SK-N-SH (cell line): ENCODE results near the gene EFCAB11. TPM values are rescaled to one million over a fixed set of nuclear protein-coding genes. Genes with fewer than 3 reads are reported as not detected.

Experiments
- CTCF ChIA-PET: fragments of 300-600, 350-600 bp; formaldehyde crosslinking; extraction: SDS; loops from one replicate; lab custom pipeline; 2021; lab: Yijun Ruan, JAX
- POLR2A ChIA-PET: fragments of 350-600 bp; sonication (Branson Sonifier 250); formaldehyde crosslinking; extraction: SDS; loops from one replicate; lab custom pipeline; 2020; ENCODE audit warnings: antibody characterized with exemption, inconsistent platforms; lab: Yijun Ruan, JAX
- DNase-seq: peaks from one replicate; pipeline ENCODE4 v3.0.0; 2012
- H2AFZ ChIP-seq: fragments of 200-600 bp; sonication (generic); 2 replicates; pipeline ENCODE4 v1.8.1; 2016; ENCODE audit warnings: antibody characterized with exemption, mild to moderate bottlenecking, low read depth
- H3F3A ChIP-seq: fragments of 200-600 bp; sonication (generic); replicated peaks from 2 replicates; pipeline ENCODE3; 2016; ENCODE audit warnings: antibody characterized with exemption, mild to moderate bottlenecking; ENCODE audit not compliant: insufficient read depth
- H3K27ac ChIP-seq, 2 experiments: fragments of 200-500 bp in 1 of 2; fragments of 200-600 bp in 1 of 2; sonication (Bioruptor generic) in 1 of 2; sonication (generic), shearing (Covaris generic) in 1 of 2; 2 replicates each; pipeline versions ENCODE4 v1.5.1 to v1.6.1; 2014 to 2016; ENCODE audit warnings: low read depth in 2 of 2, inconsistent platforms in 1 of 2, low read length in 1 of 2, mild to moderate bottlenecking in 1 of 2, mixed read lengths in 1 of 2
- H3K27me3 ChIP-seq: fragments of 200-600 bp; sonication (generic), shearing (Covaris generic); 2 replicates; pipeline ENCODE4 v1.6.1; 2016; ENCODE audit warnings: mixed run types; ENCODE audit not compliant: insufficient read depth
- H3K36me3 ChIP-seq, 2 experiments: fragments of 200-500 bp in 1 of 2; fragments of 200-600 bp in 1 of 2; sonication (Bioruptor generic) in 1 of 2; sonication (generic) in 1 of 2; replicated peaks in 1 of 2; 2 replicates each; pipeline versions ENCODE3 to v1.5.1; 2014 to 2016; ENCODE audit warnings: low read length in 1 of 2, mild to moderate bottlenecking in 1 of 2; ENCODE audit not compliant: insufficient read depth in 2 of 2, control insufficient read depth in 1 of 2
- H3K4me1 ChIP-seq, 2 experiments: fragments of 200-500 bp in 1 of 2; fragments of 200-600 bp in 1 of 2; sonication (Bioruptor generic) in 1 of 2; sonication (generic), shearing (Covaris generic) in 1 of 2; 2 replicates each; pipeline versions ENCODE4 v1.5.1 to v1.6.1; 2014 to 2016; ENCODE audit warnings: low read depth in 1 of 2, low read length in 1 of 2, mixed run types in 1 of 2; ENCODE audit not compliant: insufficient read depth in 2 of 2, control insufficient read depth in 1 of 2
- H3K4me2 ChIP-seq: fragments of 200-600 bp; sonication (generic), shearing (Covaris generic); 2 replicates; pipeline ENCODE4 v1.6.1; 2017; ENCODE audit warnings: mixed run types
- H3K4me3 ChIP-seq, 2 experiments: fragments of 200-500 bp in 1 of 2; fragments of 200-600 bp in 1 of 2; sonication (Bioruptor generic) in 1 of 2; sonication (generic), shearing (Covaris generic) in 1 of 2; 2 replicates each; pipeline versions ENCODE4 v1.5.1 to v1.8.1; 2014 to 2016; ENCODE audit warnings: low read depth in 2 of 2, inconsistent platforms in 1 of 2, low read length in 1 of 2, mild to moderate bottlenecking in 1 of 2, mixed read lengths in 1 of 2, moderate library complexity in 1 of 2
- H3K79me2 ChIP-seq: fragments of 200-600 bp; sonication (generic); 2 replicates; pipeline ENCODE4 v1.8.1; 2017; ENCODE audit warnings: mild to moderate bottlenecking; ENCODE audit not compliant: insufficient read depth
- H3K9ac ChIP-seq: fragments of 200-600 bp; sonication (generic); 2 replicates; pipeline ENCODE4 v1.6.1; 2017; ENCODE audit warnings: mixed run types
- H3K9me2 ChIP-seq: fragments of 200-600 bp; sonication (generic); 2 replicates; pipeline ENCODE4 v1.6.1; 2017; ENCODE audit warnings: mixed run types
- H3K9me3 ChIP-seq: fragments of 200-600 bp; sonication (generic); 2 replicates; pipeline ENCODE4 v1.6.1; 2017; ENCODE audit warnings: mixed run types, mild to moderate bottlenecking, moderate library complexity
- H4K20me1 ChIP-seq: fragments of 200-600 bp; sonication (generic); 2 replicates; pipeline ENCODE4 v1.6.1; 2017; ENCODE audit warnings: mild to moderate bottlenecking, mixed run types; ENCODE audit not compliant: insufficient read depth
- CHD2 ChIP-seq: fragments of 150-350 bp; IDR thresholded peaks from 2 replicates; pipeline ENCODE4 v1.6.1; 2018; ENCODE audit warnings: low read length; ENCODE audit not compliant: partially characterized antibody
- CTCF ChIP-seq: fragments of 200-600 bp; sonication (generic); IDR thresholded peaks from 2 replicates; pipeline ENCODE4 v1.6.1; 2017; ENCODE audit warnings: antibody characterized with exemption, mild to moderate bottlenecking, moderate library complexity
- FOSL2 ChIP-seq: IDR thresholded peaks from 2 replicates; pipeline ENCODE4 v1.4.0; 2012; ENCODE audit warnings: low read depth, mild to moderate bottlenecking, moderate library complexity, borderline replicate concordance
- FOXM1 ChIP-seq: IDR thresholded peaks from 2 replicates; pipeline ENCODE4 v1.4.0; 2012; ENCODE audit warnings: low read depth, mild to moderate bottlenecking
- REST ChIP-seq: IDR thresholded peaks from 2 replicates; pipeline ENCODE4 v1.6.1; 2012; ENCODE audit warnings: mild to moderate bottlenecking, low read depth, low read length, moderate library complexity
- YY1 ChIP-seq: IDR thresholded peaks from 2 replicates; pipeline ENCODE4 v1.4.0; 2012; ENCODE audit warnings: low read depth, mild to moderate bottlenecking
- ZBTB33 ChIP-seq: IDR thresholded peaks from 2 replicates; pipeline ENCODE4 v1.4.0; 2012; ENCODE audit warnings: low read depth, borderline replicate concordance
- WGBS: methylation state at CpG from one replicate; pipeline ENCODE4 v1.1.6; 2017; ENCODE audit warnings: low lambda C conversion rate; 5-methylcytosine and 5-hydroxymethylcytosine counted together
- polyA plus RNA-seq, 3 experiments: library from polyadenylated mRNA; depleted of rRNA; stranded (reverse); fragments of >200 nt; gene quantifications; 2 replicates each; pipeline ENCODE4 v1.2.3, GENCODE V29; 2012

The EFCAB11 gene
- polyA plus RNA-seq, 1 of the 3 experiments (the other 2 are of a cell fraction), result 3.9 TPM

GRCh38 chr14:89807892-89808291 is 146.6 kb downstream of the EFCAB11 start:
- Histone ChIP-seq H3K9ac (no peak overlapping the region), H3K9me2 (no peaks in the 10 kb centered on the region), H3K4me1 (peaks cover 0 to 3% of the 10 kb centered on the region in 2 experiments; a peak in 2 of 4 replicates), H3K9me3 (no peaks in the 10 kb centered on the region), H3K27me3 (no peaks in the 10 kb centered on the region), H3K4me2 (no peak overlapping the region), H2AFZ (no peak overlapping the region), H3K79me2 (no peaks in the 10 kb centered on the region), H3K27ac (no peak overlapping the region), H3K4me3 (no peak overlapping the region), H3F3A (no peaks in the 10 kb centered on the region), H4K20me1 (no peaks in the 10 kb centered on the region), H3K36me3 (no peaks in the 10 kb centered on the region)
- ChIA-PET CTCF (interaction anchor here (2.0 kb wide), 1 partner anchor 11 kb away, joined by 5 read pairs; no protein-coding TSS in a partner anchor), POLR2A (no interaction called here)
- no peak for TF ChIP-seq REST
- TF ChIP-seq FOSL2, result no peak
- TF ChIP-seq FOXM1, result no peak
- DNase-seq, result no peak
- 91% methylated on average over 6 of the region's 6 CpGs for WGBS

- no peaks in the 10 kb centered on the region for H4K20me1 ChIP-seq
- no peak overlapping the region for H3K9ac ChIP-seq
- CTCF ChIA-PET, result interaction anchor here (2.0 kb wide), 1 partner anchor 12 kb away, joined by 5 read pairs; no protein-coding TSS in a partner anchor
- H2AFZ ChIP-seq, result no peak overlapping the region
- TF ChIP-seq CTCF (no peak), YY1 (no peak), CHD2 (no peak), ZBTB33 (no peak)
- TF ChIP-seq, all 33 proteins: peak for 0
- no peak overlapping the region for H3K27ac ChIP-seq
- POLR2A ChIA-PET, result no interaction called here
- no peaks in the 10 kb centered on the region for H3K79me2 ChIP-seq
- no peaks in the 10 kb centered on the region for H3K9me2 ChIP-seq
- H3F3A ChIP-seq, result no peaks in the 10 kb centered on the region
- no peaks in the 10 kb centered on the region for H3K27me3 ChIP-seq
- no peak overlapping the region for H3K4me2 ChIP-seq
- peaks cover 0 to 3% of the 10 kb centered on the region in 2 experiments; a peak in 1 of 4 replicates for H3K4me1 ChIP-seq
- no peak overlapping the region for H3K4me3 ChIP-seq
- H3K36me3 ChIP-seq, result no peaks in the 10 kb centered on the region
- H3K9me3 ChIP-seq, result no peaks in the 10 kb centered on the region
- no peak for DNase-seq
Measured at GRCh38 chr14:89807151-89807550, 147.4 kb downstream of the EFCAB11 start.
